Fibroblast of villous mesenchyme (primary cell): Measurements from ENCODE around the gene BRPF3. TPM values are rescaled to one million over a fixed set of nuclear protein-coding genes. Genes with fewer than 3 reads are reported as not detected.

Source experiments
- DNase-seq: peaks from one replicate; pipeline ENCODE4 v3.0.0-alpha.2; 2010; ENCODE audit warnings: low read depth
- H3K4me3 ChIP-seq: 2 replicates; pipeline ENCODE4 v1.5.1; 2011; ENCODE audit warnings: low read depth, mild to moderate bottlenecking, low read length
- CTCF ChIP-seq: IDR thresholded peaks from 2 replicates; pipeline ENCODE4 v1.5.1; 2012; ENCODE audit warnings: low read depth, mild to moderate bottlenecking, low read length; ENCODE audit not compliant: insufficient read depth
- total RNA-seq: library from RNA; depleted of rRNA; stranded (reverse); fragments of >200 nt; gene quantifications from 2 replicates; pipeline ENCODE4 v1.2.3, GENCODE V29; 2012

The BRPF3 gene
- total RNA-seq, 1 donor = 22.5 TPM

DNA sequence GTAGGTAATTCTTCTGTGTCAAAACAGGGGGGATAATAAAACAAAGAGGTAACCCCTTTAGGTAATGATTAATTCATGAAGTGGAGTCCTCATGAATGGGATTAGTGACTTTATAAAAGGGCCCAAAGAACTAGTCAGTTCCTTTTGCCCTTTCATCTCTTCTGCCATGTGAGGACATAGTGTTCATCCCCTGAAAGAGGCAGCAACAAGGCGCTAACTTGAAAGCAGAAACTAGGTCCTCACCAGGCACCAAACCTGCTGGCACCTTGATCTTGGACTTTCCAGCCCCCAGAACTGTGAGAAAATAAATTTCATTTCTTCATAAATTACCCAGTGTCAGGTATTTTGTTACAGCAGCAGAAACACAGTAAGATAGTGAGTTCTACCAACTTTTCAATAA is 16.4 kb upstream of the BRPF3 start:
- no peak for DNase-seq
- no peak for TF ChIP-seq CTCF
- H3K4me3 ChIP-seq = no peak overlapping the region

DNA sequence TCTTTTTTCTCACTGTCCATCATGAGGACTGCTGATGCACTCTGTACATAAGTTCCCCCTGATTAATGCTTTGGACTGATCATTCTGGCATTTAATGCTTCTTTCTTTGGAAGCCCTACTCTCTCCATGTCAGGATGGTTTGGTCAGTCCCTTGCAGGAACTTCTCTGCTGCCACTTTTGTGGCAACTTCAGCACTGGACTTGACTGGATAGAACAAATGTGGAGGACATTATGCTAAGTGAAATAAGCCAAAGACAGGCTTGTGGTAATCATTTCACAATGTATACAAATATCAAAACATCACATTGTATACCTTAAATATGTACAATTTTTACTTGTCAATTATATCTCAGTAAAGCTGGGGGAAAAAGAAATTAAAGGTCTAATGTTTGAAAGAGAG is 12.2 kb upstream of the BRPF3 start:
- no peak overlapping the region for H3K4me3 ChIP-seq
- TF ChIP-seq CTCF = no peak
- no peak for DNase-seq

- no peak for DNase-seq
- no peak for TF ChIP-seq CTCF
- H3K4me3 ChIP-seq = no peak overlapping the region
Observed at GRCh38 chr6:36186199-36186598, 10.3 kb upstream of the BRPF3 start.

DNA sequence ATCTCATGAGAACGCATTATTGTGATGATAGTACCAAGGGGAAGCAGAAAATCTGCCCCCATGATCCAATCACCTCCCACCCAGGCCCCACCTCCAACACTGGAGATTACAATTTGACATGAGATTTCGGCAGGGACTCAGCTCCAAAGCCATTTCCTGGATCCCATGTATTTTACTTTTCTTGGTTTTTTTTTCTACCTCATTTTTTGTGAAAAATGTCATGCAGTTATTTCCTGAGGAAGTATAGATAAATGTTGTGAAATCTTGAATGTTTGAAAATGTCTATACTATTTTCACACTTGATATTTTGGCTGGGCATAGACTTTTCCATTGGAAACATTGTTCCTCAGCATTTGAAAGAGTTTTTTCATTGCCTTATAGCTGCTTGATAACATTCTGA is 9.1 kb upstream of the BRPF3 start:
- H3K4me3 ChIP-seq = no peak overlapping the region
- DNase-seq = no peak
- no peak for TF ChIP-seq CTCF

DNA sequence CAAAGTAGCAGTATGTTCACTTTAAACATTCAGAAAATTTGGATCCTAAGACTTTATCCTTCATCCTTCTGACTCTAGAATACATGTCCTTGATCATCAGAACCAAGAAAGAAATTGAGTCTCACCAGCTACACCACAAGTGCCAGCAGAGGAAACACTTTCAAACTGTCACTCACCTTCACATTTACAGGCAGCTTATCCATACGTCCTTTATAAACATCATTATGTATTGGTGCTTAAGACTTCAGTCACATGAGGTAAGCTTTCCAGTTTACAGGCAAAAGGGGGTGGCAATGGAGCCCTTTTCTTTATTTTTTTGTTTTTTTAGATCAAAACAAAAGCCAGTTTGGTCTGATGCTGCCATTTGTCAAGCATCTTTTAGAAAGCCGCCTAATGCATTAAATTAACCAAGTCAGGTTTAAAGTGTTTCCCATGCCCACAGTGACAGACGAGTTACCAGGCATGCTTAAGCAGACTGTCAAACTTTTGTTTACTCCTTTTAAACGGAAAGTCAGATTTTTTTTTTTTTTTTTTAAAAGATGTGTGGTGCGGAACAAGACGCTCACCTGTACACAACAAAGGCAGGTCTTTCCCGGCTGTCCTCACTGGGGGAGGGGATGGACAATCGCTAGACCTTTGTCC is 952 bp upstream of the BRPF3 start:
- no peak for DNase-seq

GRCh38 chr6:36196880-36197548 is 470 bp downstream of the BRPF3 start:
- DNase-seq = peak; percentile 98
- H3K4me3 ChIP-seq = peak overlapping the region; percentile 83
- TF ChIP-seq CTCF = no peak

More for the DNA sequence above, 952 bp upstream of the BRPF3 start:
- H3K4me3 ChIP-seq = peak overlapping the region; percentile 83
- TF ChIP-seq CTCF = no peak

GRCh38 chr6:36197739-36198221 is 1.2 kb downstream of the BRPF3 start:
- TF ChIP-seq CTCF = no peak
- no peak for DNase-seq
- H3K4me3 ChIP-seq = peak overlapping the region; percentile 83
